H9 (cell line): ENCODE data around the gene AAMP. TPM values are rescaled to one million over a fixed set of nuclear protein-coding genes. Genes with fewer than 3 reads are reported as not detected.

Source experiments
- DNase-seq: peaks from one replicate; pipeline ENCODE4 v3.0.0-alpha.2; 2017
- H2AFZ ChIP-seq: one replicate; pipeline ENCODE4 v1.6.1; 2013; ENCODE audit warnings: mild to moderate bottlenecking, low read length, control low read depth, moderate library complexity
- H2AK5ac ChIP-seq: 2 replicates; pipeline ENCODE4 v1.6.1; 2013; ENCODE audit warnings: low read length, control low read depth, mixed read lengths; ENCODE audit not compliant: insufficient read length
- H2BK120ac ChIP-seq: one replicate; pipeline ENCODE4 v1.6.1; 2013; ENCODE audit warnings: low read depth, mild to moderate bottlenecking, low read length, control low read depth, inconsistent platforms; ENCODE audit not compliant: poor library complexity, severe bottlenecking
- H2BK12ac ChIP-seq: 2 replicates; pipeline ENCODE4 v1.6.1; 2013; ENCODE audit warnings: low read length, control low read depth, mixed read lengths, low read depth; ENCODE audit not compliant: insufficient read length
- H2BK15ac ChIP-seq: 2 replicates; pipeline ENCODE4 v1.6.1; 2013; ENCODE audit warnings: low read depth, low read length, control low read depth
- H2BK20ac ChIP-seq: one replicate; pipeline ENCODE4 v1.6.1; 2013; ENCODE audit warnings: low read depth, mild to moderate bottlenecking, low read length, control low read depth, inconsistent platforms; ENCODE audit not compliant: poor library complexity, severe bottlenecking
- H2BK5ac ChIP-seq: 2 replicates; pipeline ENCODE4 v1.6.1; 2013; ENCODE audit warnings: low read length, control low read depth, mixed read lengths; ENCODE audit not compliant: insufficient read length
- H3K14ac ChIP-seq: 2 replicates; pipeline ENCODE4 v1.6.1; 2013; ENCODE audit warnings: low read length, control low read depth; ENCODE audit not compliant: insufficient read depth
- H3K18ac ChIP-seq: 2 replicates; pipeline ENCODE4 v1.6.1; 2013; ENCODE audit warnings: low read depth, mild to moderate bottlenecking, mixed read lengths, low read length, control low read depth; ENCODE audit not compliant: insufficient read length
- H3K23ac ChIP-seq: 2 replicates; pipeline ENCODE4 v1.6.1; 2013; ENCODE audit warnings: low read length, control low read depth, mixed read lengths, low read depth; ENCODE audit not compliant: insufficient read length
- H3K23me2 ChIP-seq: 2 replicates; pipeline ENCODE4 v1.6.1; 2013; ENCODE audit warnings: low read depth, mild to moderate bottlenecking, mixed read lengths, low read length, control low read depth; ENCODE audit not compliant: insufficient read length, poor library complexity, severe bottlenecking
- H3K27ac ChIP-seq: 2 replicates; pipeline ENCODE4 v1.5.1; 2013; ENCODE audit warnings: low read length, control low read depth, mixed read lengths, low read depth; ENCODE audit not compliant: insufficient read length
- H3K27me3 ChIP-seq: 2 replicates; pipeline ENCODE4 v1.6.1; 2013; ENCODE audit warnings: low read length, control low read depth, inconsistent platforms; ENCODE audit not compliant: insufficient read depth
- H3K4ac ChIP-seq: 2 replicates; pipeline ENCODE4 v1.6.1; 2013; ENCODE audit warnings: low read depth, mild to moderate bottlenecking, control low read depth, inconsistent platforms, low read length, moderate library complexity
- H3K4me1 ChIP-seq: 2 replicates; pipeline ENCODE4 v1.6.1; 2013; ENCODE audit warnings: low read length, control low read depth, inconsistent platforms; ENCODE audit not compliant: insufficient read depth
- H3K4me2 ChIP-seq: 2 replicates; pipeline ENCODE4 v1.6.1; 2013; ENCODE audit warnings: low read length, control low read depth, mixed read lengths; ENCODE audit not compliant: insufficient read length, insufficient read depth
- H3K56ac ChIP-seq: 2 replicates; pipeline ENCODE4 v1.6.1; 2013; ENCODE audit warnings: low read depth, mild to moderate bottlenecking, mixed read lengths, low read length, control low read depth; ENCODE audit not compliant: insufficient read length
- H3K79me1 ChIP-seq: 2 replicates; pipeline ENCODE4 v1.6.1; 2013; ENCODE audit warnings: low read depth, mild to moderate bottlenecking, moderate library complexity, low read length, control low read depth, inconsistent platforms; ENCODE audit not compliant: insufficient read depth, poor library complexity, severe bottlenecking
- H3K79me2 ChIP-seq: 2 replicates; pipeline ENCODE4 v1.6.1; 2013; ENCODE audit warnings: low read length, control low read depth, inconsistent platforms; ENCODE audit not compliant: insufficient read depth
- H3K9ac ChIP-seq: 2 replicates; pipeline ENCODE4 v1.6.1; 2013; ENCODE audit warnings: low read length, control low read depth, mixed read lengths; ENCODE audit not compliant: insufficient read length; ENCODE audit errors: extremely low read depth
- H3K9me3 ChIP-seq: one replicate; pipeline ENCODE4 v1.6.1; 2013; ENCODE audit warnings: low read depth, low read length, inconsistent platforms; ENCODE audit not compliant: control insufficient read depth
- H3T11ph ChIP-seq: one replicate; pipeline ENCODE4 v1.6.1; 2013; ENCODE audit warnings: mild to moderate bottlenecking, low read length, control low read depth, inconsistent platforms
- H4K20me1 ChIP-seq: one replicate; pipeline ENCODE4 v1.6.1; 2013; ENCODE audit not compliant: control insufficient read depth, insufficient read length, insufficient read depth
- H4K5ac ChIP-seq: 2 replicates; pipeline ENCODE4 v1.6.1; 2013; ENCODE audit warnings: low read depth, mild to moderate bottlenecking, mixed read lengths, low read length, control low read depth; ENCODE audit not compliant: insufficient read length
- H4K8ac ChIP-seq: replicated peaks from 2 replicates; pipeline ENCODE4 v1.6.1; 2013; ENCODE audit warnings: low read length, control low read depth, mixed read lengths, low read depth; ENCODE audit not compliant: insufficient read length
- H4K91ac ChIP-seq: 2 replicates; pipeline ENCODE4 v1.6.1; 2013; ENCODE audit warnings: low read depth, mild to moderate bottlenecking, moderate library complexity, mixed read lengths, low read length, control low read depth; ENCODE audit not compliant: insufficient read length
- H3K27ac Mint-ChIP-seq, 3 experiments: 2 replicates in 2 of 3; 3 replicates in 1 of 3; pipeline ENCODE4 v1.8.0; 2020 to 2021; ENCODE audit warnings: mixed read lengths in 3 of 3, mild to moderate bottlenecking in 1 of 3, moderate library complexity in 1 of 3
- H3K27me3 Mint-ChIP-seq: 2 replicates; pipeline ENCODE4 v1.8.0; 2021; ENCODE audit warnings: low read depth, mild to moderate bottlenecking, moderate library complexity, mixed read lengths
- H3K36me3 Mint-ChIP-seq, 3 experiments: 2 replicates in 2 of 3; 3 replicates in 1 of 3; pipeline ENCODE4 v1.8.0; 2020 to 2021; ENCODE audit warnings: low read depth in 3 of 3, mixed read lengths in 3 of 3; ENCODE audit not compliant: insufficient read depth in 1 of 3
- H3K4me1 Mint-ChIP-seq, 2 experiments: 2 replicates each; pipeline ENCODE4 v1.8.0; 2020; ENCODE audit warnings: mixed read lengths in 2 of 2
- H3K4me3 Mint-ChIP-seq, 2 experiments: 2 replicates in 1 of 2; 3 replicates in 1 of 2; pipeline ENCODE4 v1.8.0; 2020 to 2021; ENCODE audit warnings: mild to moderate bottlenecking in 2 of 2, mixed read lengths in 2 of 2, moderate library complexity in 1 of 2
- H3K9me3 Mint-ChIP-seq, 2 experiments: 2 replicates in 1 of 2; 3 replicates in 1 of 2; pipeline ENCODE4 v1.8.0; 2020; ENCODE audit warnings: mild to moderate bottlenecking in 2 of 2, mixed read lengths in 2 of 2, moderate library complexity in 1 of 2
- WGBS: extraction: QIAGEN DNeasy Blood & Tissue Kit; methylation state at CpG from one replicate; pipeline ENCODE4 v1.1.7; 2013; ENCODE audit warnings: missing lambda C conversion rate, low lambda C conversion rate, mixed read lengths; ENCODE audit not compliant: insufficient read length; ENCODE audit errors: extremely low coverage; 5-methylcytosine and 5-hydroxymethylcytosine counted together
- total RNA-seq: library from RNA; stranded (reverse); gene quantifications from 2 replicates; pipeline ENCODE4 v1.2.1, GENCODE V29; 2021
- TF ChIP-seq, protein P1 (sequence below): fragments of 200-600 bp; sonication (generic); conservative IDR thresholded peaks from 3 replicates; pipeline ENCODE4 v1.8.0; 2021; ENCODE audit warnings: antibody characterized with exemption, mild to moderate bottlenecking

Gene AAMP
- total RNA-seq, 1 experiment from 2014 or later = 103 TPM

GRCh38 chr2:218278531-218279360 lies 8.8 kb upstream of the AAMP start:
- Histone ChIP-seq H4K20me1 (no peaks in the 10 kb centered on the region), H2BK15ac (no peak overlapping the region), H3K9me3 (no peaks in the 10 kb centered on the region), H3K79me1 (no peaks in the 10 kb centered on the region), H4K91ac (no peak overlapping the region), H3K27me3 (no peaks in the 10 kb centered on the region), H3K4me2 (no peak overlapping the region), H2BK12ac (no peak overlapping the region), H2BK5ac (no peak overlapping the region), H3K4ac (no peak overlapping the region), H3K23ac (no peak overlapping the region), H3K4me1 (no peaks in the 10 kb centered on the region), H2AFZ (no peak overlapping the region), H3K79me2 (no peaks in the 10 kb centered on the region), H3K56ac (no peak overlapping the region), H2AK5ac (no peak overlapping the region), H2BK120ac (no peak overlapping the region), H2BK20ac (no peak overlapping the region), H4K8ac (no peak overlapping the region), H4K5ac (no peak overlapping the region), H3K27ac (no peak overlapping the region), H3T11ph (no peak overlapping the region), H3K23me2 (no peaks in the 10 kb centered on the region), H3K18ac (no peak overlapping the region), H3K9ac (no peak overlapping the region), H3K14ac (no peak overlapping the region)
- no CpG with 5 or more reads among the region's 16 CpGs for WGBS
- no peak overlapping the region for H3K27ac Mint-ChIP-seq
- TF ChIP-seq, protein P1, sequence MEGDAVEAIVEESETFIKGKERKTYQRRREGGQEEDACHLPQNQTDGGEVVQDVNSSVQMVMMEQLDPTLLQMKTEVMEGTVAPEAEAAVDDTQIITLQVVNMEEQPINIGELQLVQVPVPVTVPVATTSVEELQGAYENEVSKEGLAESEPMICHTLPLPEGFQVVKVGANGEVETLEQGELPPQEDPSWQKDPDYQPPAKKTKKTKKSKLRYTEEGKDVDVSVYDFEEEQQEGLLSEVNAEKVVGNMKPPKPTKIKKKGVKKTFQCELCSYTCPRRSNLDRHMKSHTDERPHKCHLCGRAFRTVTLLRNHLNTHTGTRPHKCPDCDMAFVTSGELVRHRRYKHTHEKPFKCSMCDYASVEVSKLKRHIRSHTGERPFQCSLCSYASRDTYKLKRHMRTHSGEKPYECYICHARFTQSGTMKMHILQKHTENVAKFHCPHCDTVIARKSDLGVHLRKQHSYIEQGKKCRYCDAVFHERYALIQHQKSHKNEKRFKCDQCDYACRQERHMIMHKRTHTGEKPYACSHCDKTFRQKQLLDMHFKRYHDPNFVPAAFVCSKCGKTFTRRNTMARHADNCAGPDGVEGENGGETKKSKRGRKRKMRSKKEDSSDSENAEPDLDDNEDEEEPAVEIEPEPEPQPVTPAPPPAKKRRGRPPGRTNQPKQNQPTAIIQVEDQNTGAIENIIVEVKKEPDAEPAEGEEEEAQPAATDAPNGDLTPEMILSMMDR = no peak
- H3K27me3 Mint-ChIP-seq = no peaks in the 10 kb centered on the region
- H3K4me3 Mint-ChIP-seq = no peak overlapping the region
- H3K9me3 Mint-ChIP-seq = no peaks in the 10 kb centered on the region; a peak in 1 of 5 replicates
- no peak for DNase-seq
- H3K4me1 Mint-ChIP-seq = peaks cover 0 to 3% of the 10 kb centered on the region in 2 experiments; a peak in 1 of 4 replicates
- H3K36me3 Mint-ChIP-seq = peaks cover 3 to 45% (median 41%) of the 10 kb centered on the region in 3 experiments
